Measurements from ENCODE around the gene KIAA0319L. TPM values are rescaled to one million over a fixed set of nuclear protein-coding genes. Genes with fewer than 3 reads are reported as not detected.
A peak's percentile ranks its signal among the peaks of the same experiment; 100 is the strongest.

KIAA0319L gene
- total RNA-seq, 1 donor from 2014 or later: 60.5 TPM

- TF ChIP-seq, protein P1, sequence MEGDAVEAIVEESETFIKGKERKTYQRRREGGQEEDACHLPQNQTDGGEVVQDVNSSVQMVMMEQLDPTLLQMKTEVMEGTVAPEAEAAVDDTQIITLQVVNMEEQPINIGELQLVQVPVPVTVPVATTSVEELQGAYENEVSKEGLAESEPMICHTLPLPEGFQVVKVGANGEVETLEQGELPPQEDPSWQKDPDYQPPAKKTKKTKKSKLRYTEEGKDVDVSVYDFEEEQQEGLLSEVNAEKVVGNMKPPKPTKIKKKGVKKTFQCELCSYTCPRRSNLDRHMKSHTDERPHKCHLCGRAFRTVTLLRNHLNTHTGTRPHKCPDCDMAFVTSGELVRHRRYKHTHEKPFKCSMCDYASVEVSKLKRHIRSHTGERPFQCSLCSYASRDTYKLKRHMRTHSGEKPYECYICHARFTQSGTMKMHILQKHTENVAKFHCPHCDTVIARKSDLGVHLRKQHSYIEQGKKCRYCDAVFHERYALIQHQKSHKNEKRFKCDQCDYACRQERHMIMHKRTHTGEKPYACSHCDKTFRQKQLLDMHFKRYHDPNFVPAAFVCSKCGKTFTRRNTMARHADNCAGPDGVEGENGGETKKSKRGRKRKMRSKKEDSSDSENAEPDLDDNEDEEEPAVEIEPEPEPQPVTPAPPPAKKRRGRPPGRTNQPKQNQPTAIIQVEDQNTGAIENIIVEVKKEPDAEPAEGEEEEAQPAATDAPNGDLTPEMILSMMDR (IDR thresholded peaks at IDR 0.05; ENCODE audit: insufficient read depth, low read length, poor library complexity, severe bottlenecking): no peak
- H3K4me3 ChIP-seq (ENCODE audit: low read depth, low read length): peak within 1 kb of the TSS; percentile 80
- no peaks in the 10 kb centered on the region for H3K36me3 ChIP-seq (ENCODE audit: control insufficient read depth, insufficient read depth, low read length)
- peak; percentile 88 for DNase-seq (ENCODE audit: low read depth)
- H3K27me3 ChIP-seq (ENCODE audit: control insufficient read depth, insufficient read depth, low read length): no peaks in the 10 kb centered on the region
These were observed 589 bp upstream of the KIAA0319L start, which contains the start of gene NCDN for GRCh38 chr1:35557611-35558373. NCDN (plus strand) TSS chr1:35557799; CDS start chr1:35558191, 392 bp downstream.

GRCh38 chr1:35556484-35557117, 602 bp downstream of the KIAA0319L start:
- TF ChIP-seq, protein P1 (IDR thresholded peaks at IDR 0.05; ENCODE audit: insufficient read depth, low read length, poor library complexity, severe bottlenecking): no peak
- H3K4me3 ChIP-seq (ENCODE audit: low read depth, low read length): peak overlapping the region; percentile 80
- no peak for DNase-seq (ENCODE audit: low read depth)
- no peaks in the 10 kb centered on the region for H3K36me3 ChIP-seq (ENCODE audit: control insufficient read depth, insufficient read depth, low read length)
- no peaks in the 10 kb centered on the region for H3K27me3 ChIP-seq (ENCODE audit: control insufficient read depth, insufficient read depth, low read length)

DNA sequence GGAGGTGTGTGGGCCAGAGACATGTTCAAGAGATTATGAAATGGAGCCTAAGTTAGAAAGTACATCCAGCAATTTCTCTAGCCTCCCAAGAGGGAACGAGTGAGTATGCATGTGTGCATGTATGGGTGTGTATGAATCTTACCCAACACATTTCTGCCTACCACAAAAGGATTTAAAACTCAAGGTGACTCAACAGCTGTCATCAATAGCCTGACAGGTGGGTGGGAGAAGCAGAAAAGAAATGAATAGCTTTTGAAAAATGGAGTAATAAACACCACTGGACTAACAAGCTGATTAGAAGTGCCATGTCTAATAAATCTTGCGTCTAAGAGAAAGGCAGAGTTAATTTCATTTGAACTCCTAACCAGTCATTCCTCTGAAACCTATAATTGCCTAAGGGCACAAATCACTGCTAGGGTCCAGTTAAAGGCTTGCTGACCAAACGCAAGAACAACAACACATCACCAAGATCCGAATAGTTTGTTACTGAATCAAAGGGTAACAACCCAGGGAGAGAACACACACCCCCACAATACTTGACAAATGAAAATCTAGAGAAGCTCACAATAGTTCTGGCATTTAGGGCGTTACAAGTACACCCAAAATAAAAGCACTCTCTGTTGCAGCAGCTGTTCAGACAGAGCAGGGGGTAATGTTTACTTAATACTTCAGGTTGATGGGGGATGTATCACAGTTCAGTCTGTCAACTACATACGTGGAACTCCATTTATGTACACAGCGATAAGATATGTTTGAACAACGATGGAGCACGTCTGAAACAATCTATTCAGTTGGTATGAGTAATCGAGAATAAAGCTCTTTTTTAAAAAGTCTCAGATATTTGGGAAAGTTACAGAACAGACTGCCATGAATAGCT, 1.4 kb downstream of the KIAA0319L start:
- no peak for DNase-seq (ENCODE audit: low read depth)
- Histone ChIP-seq H3K36me3 (ENCODE audit: control insufficient read depth, insufficient read depth, low read length) (no peaks in the 10 kb centered on the region), H3K27me3 (ENCODE audit: control insufficient read depth, insufficient read depth, low read length) (no peaks in the 10 kb centered on the region), H3K4me3 (ENCODE audit: low read depth, low read length) (peak overlapping the region; percentile 80)
- TF ChIP-seq, protein P1 (IDR thresholded peaks at IDR 0.05; ENCODE audit: insufficient read depth, low read length, poor library complexity, severe bottlenecking): no peak

GRCh38 chr1:35555212-35555584, 2.0 kb downstream of the KIAA0319L start:
- Histone ChIP-seq H3K36me3 (ENCODE audit: control insufficient read depth, insufficient read depth, low read length) (no peaks in the 10 kb centered on the region), H3K27me3 (ENCODE audit: control insufficient read depth, insufficient read depth, low read length) (no peaks in the 10 kb centered on the region), H3K4me3 (ENCODE audit: low read depth, low read length) (no peak overlapping the region)
- DNase-seq (ENCODE audit: low read depth): no peak
- TF ChIP-seq, protein P1 (IDR thresholded peaks at IDR 0.05; ENCODE audit: insufficient read depth, low read length, poor library complexity, severe bottlenecking): no peak

DNA sequence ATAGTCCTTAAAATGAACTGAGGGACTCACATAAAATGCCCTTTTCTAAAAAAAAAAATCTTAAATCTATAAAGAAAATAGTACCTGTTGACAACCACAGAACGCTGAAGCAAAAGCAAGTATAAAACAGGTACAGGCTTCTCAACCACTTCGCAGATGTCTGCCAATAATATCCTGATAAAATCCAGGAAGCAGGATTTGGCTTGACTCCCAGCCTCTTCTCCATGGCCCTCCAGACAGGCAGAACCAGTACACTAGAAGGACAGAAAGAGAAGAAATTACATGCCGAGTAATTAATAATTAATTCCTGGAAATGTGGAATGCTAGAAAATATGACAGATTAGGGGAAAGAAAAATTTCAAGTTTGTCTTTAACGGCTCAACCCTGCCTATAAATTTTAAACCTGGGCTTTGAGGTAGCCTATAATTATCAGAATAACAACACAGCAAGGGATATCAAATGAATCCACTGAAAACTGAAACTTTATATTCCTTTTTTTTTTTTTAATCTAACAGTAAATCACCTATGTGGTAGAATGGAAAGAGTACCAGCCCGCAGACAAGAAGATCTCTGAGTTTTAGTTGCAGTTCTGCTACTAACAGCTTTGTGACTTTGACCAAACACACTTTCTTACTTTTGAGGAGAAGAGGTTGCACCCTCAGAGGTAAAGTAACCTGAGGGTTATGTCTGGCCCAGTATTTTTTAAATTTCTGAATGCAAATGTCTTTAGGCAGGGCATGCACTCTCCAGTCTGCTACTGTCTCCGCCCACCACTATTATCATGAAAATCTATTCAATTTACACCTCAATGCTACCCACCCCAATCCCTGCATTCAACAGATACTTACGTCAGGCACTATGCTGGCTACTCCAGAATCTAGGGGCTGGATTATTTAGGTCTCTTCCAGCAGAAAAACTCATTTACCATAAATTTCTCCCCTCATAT, 2.7 kb downstream of the KIAA0319L start:
- TF ChIP-seq, protein P1 (IDR thresholded peaks at IDR 0.05; ENCODE audit: insufficient read depth, low read length, poor library complexity, severe bottlenecking): no peak
- H3K4me3 ChIP-seq (ENCODE audit: low read depth, low read length): no peak overlapping the region
- no peak for DNase-seq (ENCODE audit: low read depth)
- no peaks in the 10 kb centered on the region for H3K27me3 ChIP-seq (ENCODE audit: control insufficient read depth, insufficient read depth, low read length)
- H3K36me3 ChIP-seq (ENCODE audit: control insufficient read depth, insufficient read depth, low read length): no peaks in the 10 kb centered on the region
